ENCODE data around the gene HLA-B. TPM values are rescaled to one million over a fixed set of nuclear protein-coding genes. Genes with fewer than 3 reads are reported as not detected.

Gene HLA-B
- total RNA-seq, 1 experiment from 2014 or later = 55.4 TPM

- ChIA-PET CTCF (interaction anchor here (0.7 kb wide), 1 partner anchor 509 kb away, joined by 3 read pairs; no protein-coding TSS in a partner anchor), POLR2A (ENCODE audit: unreplicated experiment) (no interaction called here)
- no peaks in the 10 kb centered on the region for H3K79me2 ChIP-seq (ENCODE audit: low read length)
- no peaks in the 10 kb centered on the region for H3K9me3 ChIP-seq (ENCODE audit: low read length)
- peaks cover 24% of the 10 kb centered on the region for H3K27me3 ChIP-seq (ENCODE audit: low read length)
- no peak overlapping the region for H3K9ac ChIP-seq (ENCODE audit: low read length)
- H4K20me1 ChIP-seq (ENCODE audit: low read length) = no peaks in the 10 kb centered on the region
- no peak overlapping the region for H3K27ac ChIP-seq (ENCODE audit: low read length)
- H3K9me2 ChIP-seq (replicated peaks; ENCODE audit: low read length) = no peaks in the 10 kb centered on the region
- BruUV-seq (replicated peaks) = no TSS peak
- intact Hi-C loops (cut with micrococcal nuclease) = loop anchor here (2.0 kb wide), 1 partner anchor 229 kb away; no protein-coding TSS in a partner anchor
- no peak for DNase-seq
- ATAC-seq = no peak
- H3K4me1 ChIP-seq (ENCODE audit: insufficient read depth, low read length) = peaks cover 8% of the 10 kb centered on the region; the same call in 1 of the 2 replicates
- no peaks in the 10 kb centered on the region for H3K36me3 ChIP-seq (ENCODE audit: low read depth, low read length)
- no peak overlapping the region for H3K4me3 ChIP-seq (ENCODE audit: low read length)
- TF ChIP-seq EZH2 (IDR thresholded peaks at IDR 0.05; ENCODE audit: low read length, unreplicated experiment) = no peak
- no peak for TF ChIP-seq CTCF (conservative IDR thresholded peaks at IDR 0.05; ENCODE audit: low read depth, low read length)
- no peak for TF ChIP-seq EZH2phosphoT487 (IDR thresholded peaks at IDR 0.05; ENCODE audit: borderline replicate concordance, low read length)
- no peak overlapping the region for H3K4me2 ChIP-seq (ENCODE audit: low read length)
- no peaks in the 10 kb centered on the region for H3F3A ChIP-seq (ENCODE audit: low read length, unreplicated experiment)
- H2AFZ ChIP-seq (ENCODE audit: low read length) = no peak overlapping the region
Measured at GRCh38 chr6:31365864-31366263, 8.9 kb upstream of the HLA-B start.

DNA sequence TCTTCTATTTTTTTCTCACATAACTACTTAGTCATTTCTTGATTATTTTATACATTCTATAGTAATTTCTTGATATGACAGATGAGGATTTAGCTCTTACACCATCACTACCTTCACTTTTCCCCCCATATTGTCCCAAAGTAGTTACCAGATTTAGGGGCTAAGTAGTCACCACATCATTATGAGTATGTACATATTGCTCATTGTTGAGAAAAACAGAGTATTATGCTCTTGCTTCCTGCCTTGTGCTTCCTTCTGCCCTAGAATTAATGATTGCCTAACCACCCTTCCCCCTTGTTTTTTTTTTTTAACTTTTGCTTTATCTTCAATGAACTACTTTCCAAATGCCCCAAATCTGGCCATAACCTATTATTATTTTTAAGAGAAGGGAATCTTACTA lies 6.8 kb upstream of the HLA-B start:
- Histone ChIP-seq H3K79me2 (ENCODE audit: low read length) (no peaks in the 10 kb centered on the region), H3K4me2 (ENCODE audit: low read length) (no peak overlapping the region), H3K4me1 (ENCODE audit: insufficient read depth, low read length) (peaks cover 8% of the 10 kb centered on the region; the same call in 1 of the 2 replicates), H3K36me3 (ENCODE audit: low read depth, low read length) (no peaks in the 10 kb centered on the region), H3K27ac (ENCODE audit: low read length) (no peak overlapping the region), H3K9ac (ENCODE audit: low read length) (no peak overlapping the region), H3K9me3 (ENCODE audit: low read length) (no peaks in the 10 kb centered on the region), H3K9me2 (replicated peaks; ENCODE audit: low read length) (no peaks in the 10 kb centered on the region), H3K4me3 (ENCODE audit: low read length) (no peak overlapping the region), H3K27me3 (ENCODE audit: low read length) (peaks cover 13% of the 10 kb centered on the region; the same call in 1 of the 2 replicates), H2AFZ (ENCODE audit: low read length) (no peak overlapping the region), H4K20me1 (ENCODE audit: low read length) (no peaks in the 10 kb centered on the region), H3F3A (ENCODE audit: low read length, unreplicated experiment) (no peaks in the 10 kb centered on the region)
- ChIA-PET POLR2A (ENCODE audit: unreplicated experiment) (no interaction called here), CTCF (no interaction called here)
- BruUV-seq (replicated peaks) = no TSS peak
- TF ChIP-seq EZH2 (IDR thresholded peaks at IDR 0.05; ENCODE audit: low read length, unreplicated experiment) (no peak), CTCF (conservative IDR thresholded peaks at IDR 0.05; ENCODE audit: low read depth, low read length) (no peak), EZH2phosphoT487 (IDR thresholded peaks at IDR 0.05; ENCODE audit: borderline replicate concordance, low read length) (no peak)
- intact Hi-C loops (cut with micrococcal nuclease) = no loop called here
- no peak for ATAC-seq
- no peak for DNase-seq

- Histone ChIP-seq H4K20me1 (ENCODE audit: low read length) (no peaks in the 10 kb centered on the region), H3K27ac (ENCODE audit: low read length) (no peak overlapping the region), H3K9ac (ENCODE audit: low read length) (no peak overlapping the region), H3K27me3 (ENCODE audit: low read length) (peaks cover 13% of the 10 kb centered on the region; the same call in 1 of the 2 replicates), H3K4me1 (ENCODE audit: insufficient read depth, low read length) (peaks cover 8% of the 10 kb centered on the region; the same call in 1 of the 2 replicates), H3K36me3 (ENCODE audit: low read depth, low read length) (no peaks in the 10 kb centered on the region), H3K9me3 (ENCODE audit: low read length) (no peaks in the 10 kb centered on the region), H2AFZ (ENCODE audit: low read length) (no peak overlapping the region), H3K79me2 (ENCODE audit: low read length) (no peaks in the 10 kb centered on the region), H3K4me3 (ENCODE audit: low read length) (no peak overlapping the region), H3K4me2 (ENCODE audit: low read length) (no peak overlapping the region), H3K9me2 (replicated peaks; ENCODE audit: low read length) (no peaks in the 10 kb centered on the region), H3F3A (ENCODE audit: low read length, unreplicated experiment) (no peaks in the 10 kb centered on the region)
- no TSS peak for BruUV-seq (replicated peaks)
- ATAC-seq (no peak), DNase-seq (no peak)
- CTCF ChIA-PET = no interaction called here
- POLR2A ChIA-PET (ENCODE audit: unreplicated experiment) = no interaction called here
- TF ChIP-seq EZH2 (IDR thresholded peaks at IDR 0.05; ENCODE audit: low read length, unreplicated experiment) (no peak), CTCF (conservative IDR thresholded peaks at IDR 0.05; ENCODE audit: low read depth, low read length) (no peak), EZH2phosphoT487 (IDR thresholded peaks at IDR 0.05; ENCODE audit: borderline replicate concordance, low read length) (no peak)
- intact Hi-C loops (cut with micrococcal nuclease) = no loop called here
Measured at GRCh38 chr6:31362751-31363150, 5.8 kb upstream of the HLA-B start.

Measured in PC-3 (cell line).